Measurements from ENCODE around the gene OTULIN.

- TF ChIP-seq CTCF (IDR thresholded peaks at IDR 0.05) (no peak), POLR2A (IDR thresholded peaks at IDR 0.05) (peak; percentile 85 to 90 (median 89))
Measured at GRCh38 chr5:14664270-14665100, at the start of gene OTULIN.
